Fibroblast of skin of scalp (primary cell): ENCODE results near the gene CALML4.

ENCODE experiments used
- DNase-seq: peaks from one replicate; pipeline ENCODE4 v3.0.0-alpha.2; 2013

CALML4 gene

DNA sequence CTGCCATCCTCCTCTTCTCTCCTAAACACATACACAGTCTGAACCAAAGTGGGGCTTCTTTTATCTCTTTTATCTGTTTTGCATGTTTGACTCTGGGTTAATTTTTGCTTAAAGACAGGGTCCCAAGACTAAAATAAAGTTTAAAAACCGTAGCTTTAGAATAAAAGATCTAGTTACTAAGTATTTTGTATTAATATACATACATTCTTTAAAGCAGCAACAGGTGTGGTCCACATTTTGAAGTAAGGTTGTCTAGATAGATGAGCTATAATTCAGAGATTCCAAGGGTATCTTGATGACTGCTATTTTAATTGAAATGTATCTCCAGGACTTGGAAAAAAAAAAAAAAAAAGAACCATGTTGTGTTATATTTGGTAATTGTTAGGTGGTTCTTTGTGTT is 61.3 kb downstream of the CALML4 start:
- no peak for DNase-seq

- no peak for DNase-seq
Observed at GRCh38 chr15:68143129-68143528, 62.0 kb downstream of the CALML4 start.
